Sigmoid colon (tissue), 4 donors: ENCODE measurements around the gene BPIFB4.

Source experiments
- EP300 ChIP-seq, 4 donors: sonication (generic); formaldehyde crosslinking; IDR thresholded peaks; one replicate each; pipeline ENCODE4 v1.6.1; 2017; ENCODE audit warnings: antibody characterized with exemption in 4 of 4
- POLR2A ChIP-seq, 2 donors: fragments of 450-650 bp; IDR thresholded peaks; one replicate each; pipeline ENCODE4 v1.6.1; 2016; ENCODE audit warnings: antibody characterized with exemption in 2 of 2, mild to moderate bottlenecking in 2 of 2, moderate library complexity in 2 of 2
- POLR2AphosphoS5 ChIP-seq, 4 donors: sonication (generic); formaldehyde crosslinking; IDR thresholded peaks; one replicate each; pipeline ENCODE4 v1.6.1; 2017; ENCODE audit warnings: antibody characterized with exemption in 4 of 4
- TF ChIP-seq, protein P1 (sequence below), 4 experiments: fragments of 450-650 bp in 3 of 4; fragments of 200-600 bp in 1 of 4; IDR thresholded peaks; one replicate each; pipeline ENCODE4 v1.5.1; 2016 to 2019; ENCODE audit warnings: antibody characterized with exemption in 4 of 4, mild to moderate bottlenecking in 3 of 4, moderate library complexity in 2 of 4

DNA sequence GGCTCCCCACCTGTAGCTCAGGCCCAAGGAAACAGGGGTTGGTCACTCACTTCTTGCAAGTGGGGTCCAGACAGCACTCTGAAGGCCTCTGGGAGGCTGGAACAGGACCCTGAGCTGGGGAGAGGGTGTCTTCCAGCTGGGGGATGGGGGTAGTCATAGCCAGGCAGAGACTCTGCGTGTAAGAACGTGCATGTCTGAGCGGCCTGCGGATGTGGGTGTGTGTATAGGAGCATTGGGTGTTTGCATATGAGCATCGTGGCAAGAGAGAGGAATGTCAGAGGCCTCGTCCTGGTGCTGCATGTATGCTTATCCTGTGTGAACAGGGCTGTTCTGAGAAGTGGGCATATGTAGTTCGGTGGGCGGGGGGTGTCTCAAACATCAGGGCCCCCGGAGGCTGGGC, 13.7 kb upstream of the BPIFB4 start:
- TF ChIP-seq POLR2AphosphoS5 (IDR thresholded peaks at IDR 0.05) (no peak), POLR2A (IDR thresholded peaks at IDR 0.05) (no peak), EP300 (IDR thresholded peaks at IDR 0.05) (no peak)
- TF ChIP-seq, protein P1, sequence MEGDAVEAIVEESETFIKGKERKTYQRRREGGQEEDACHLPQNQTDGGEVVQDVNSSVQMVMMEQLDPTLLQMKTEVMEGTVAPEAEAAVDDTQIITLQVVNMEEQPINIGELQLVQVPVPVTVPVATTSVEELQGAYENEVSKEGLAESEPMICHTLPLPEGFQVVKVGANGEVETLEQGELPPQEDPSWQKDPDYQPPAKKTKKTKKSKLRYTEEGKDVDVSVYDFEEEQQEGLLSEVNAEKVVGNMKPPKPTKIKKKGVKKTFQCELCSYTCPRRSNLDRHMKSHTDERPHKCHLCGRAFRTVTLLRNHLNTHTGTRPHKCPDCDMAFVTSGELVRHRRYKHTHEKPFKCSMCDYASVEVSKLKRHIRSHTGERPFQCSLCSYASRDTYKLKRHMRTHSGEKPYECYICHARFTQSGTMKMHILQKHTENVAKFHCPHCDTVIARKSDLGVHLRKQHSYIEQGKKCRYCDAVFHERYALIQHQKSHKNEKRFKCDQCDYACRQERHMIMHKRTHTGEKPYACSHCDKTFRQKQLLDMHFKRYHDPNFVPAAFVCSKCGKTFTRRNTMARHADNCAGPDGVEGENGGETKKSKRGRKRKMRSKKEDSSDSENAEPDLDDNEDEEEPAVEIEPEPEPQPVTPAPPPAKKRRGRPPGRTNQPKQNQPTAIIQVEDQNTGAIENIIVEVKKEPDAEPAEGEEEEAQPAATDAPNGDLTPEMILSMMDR (IDR thresholded peaks at IDR 0.05) = no peak
